GM21390 (cell line): ENCODE data around the gene TRIM13.
"Not testable (repeated sequence)": the region's sequence is repeated elsewhere in the genome, so short reads cannot be mapped to it uniquely, and the experiment has no call there.

Experiments
- ATAC-seq: cut with Tn5 transposase; IDR thresholded peaks from one replicate; pipeline ENCODE4 v1.9.1; 2021; ENCODE audit not compliant: unreplicated experiment

The TRIM13 gene

GRCh38 chr13:49996951-49997895 is at the start of gene TRIM13:
Gene TRIM13, plus strand, starts transcription at chr13:49997042. Its CDS starts 14,899 bp downstream, at chr13:50011941.
- peak; percentile 63 for ATAC-seq

- not testable (repeated sequence) for ATAC-seq
These were observed 48.0 kb upstream of the TRIM13 start for GRCh38 chr13:49948777-49949270.

- ATAC-seq, result no peak
These were observed 44.9 kb upstream of the TRIM13 start for GRCh38 chr13:49951754-49952535.

- no peak for ATAC-seq
These were observed 43.3 kb upstream of the TRIM13 start for GRCh38 chr13:49953560-49953959.

GRCh38 chr13:49954674-49955455 is 42.0 kb upstream of the TRIM13 start:
- ATAC-seq, result no peak

GRCh38 chr13:49956131-49956530 is 40.7 kb upstream of the TRIM13 start:
- ATAC-seq, result no peak

GRCh38 chr13:49958321-49958720 is 38.5 kb upstream of the TRIM13 start:
- ATAC-seq, result no peak

GRCh38 chr13:49967456-49967855 is 29.4 kb upstream of the TRIM13 start:
- no peak for ATAC-seq

- no peak for ATAC-seq
These were observed 24.1 kb upstream of the TRIM13 start for GRCh38 chr13:49972709-49973108.

GRCh38 chr13:49975826-49976225 is 21.0 kb upstream of the TRIM13 start:
- ATAC-seq, result no peak

GRCh38 chr13:49976314-49977258 is 20.3 kb upstream of the TRIM13 start:
- peak; percentile 66 for ATAC-seq

- no peak for ATAC-seq
These were observed 18.9 kb upstream of the TRIM13 start for GRCh38 chr13:49977992-49978391.

- ATAC-seq, result no peak
These were observed 16.6 kb upstream of the TRIM13 start for GRCh38 chr13:49980266-49980665.

GRCh38 chr13:49985129-49985528 is 11.7 kb upstream of the TRIM13 start:
- no peak for ATAC-seq

- no peak for ATAC-seq
These were observed 10.4 kb upstream of the TRIM13 start for GRCh38 chr13:49986471-49986870.

GRCh38 chr13:49990612-49991011 is 6.2 kb upstream of the TRIM13 start:
- ATAC-seq, result not testable (repeated sequence)

GRCh38 chr13:49993111-49993510 is 3.7 kb upstream of the TRIM13 start:
- ATAC-seq, result no peak

GRCh38 chr13:49993666-49994065 is 3.2 kb upstream of the TRIM13 start:
- ATAC-seq, result no peak

GRCh38 chr13:49995625-49996101 is 1.2 kb upstream of the TRIM13 start:
- no peak for ATAC-seq
